Umbilical cord (tissue), 2 donors: ENCODE data around the gene PDE4D. TPM values are rescaled to one million over a fixed set of nuclear protein-coding genes. Genes with fewer than 3 reads are reported as not detected.
"Not testable (repeated sequence)": the region's sequence is repeated elsewhere in the genome, so short reads cannot be mapped to it uniquely, and the experiment has no call there.

Experiments used
- DNase-seq: peaks from one replicate; pipeline ENCODE4 v3.0.0-alpha.2; 2015; ENCODE audit warnings: low spot score
- total RNA-seq: library from RNA; depleted of rRNA; stranded (reverse); fragments of >200 nt; gene quantifications from one replicate; pipeline ENCODE4 v1.2.3, GENCODE V29; 2014; ENCODE audit warnings: low replicate concordance; ENCODE audit not compliant: insufficient read depth

PDE4D gene
- total RNA-seq, 1 donor from 2014 or later = 283 TPM

- no peak for DNase-seq
Measured at GRCh38 chr5:59479086-59479485, 414.4 kb downstream of the PDE4D start.

GRCh38 chr5:59474324-59474723, 419.2 kb downstream of the PDE4D start:
- DNase-seq = no peak

- DNase-seq = no peak
Measured at GRCh38 chr5:59473611-59474010, 419.9 kb downstream of the PDE4D start.

GRCh38 chr5:59471463-59471862, 422.1 kb downstream of the PDE4D start:
- DNase-seq = no peak

GRCh38 chr5:59467969-59468368, 425.6 kb downstream of the PDE4D start:
- no peak for DNase-seq

- DNase-seq = peak; percentile 59
Measured at GRCh38 chr5:59466271-59466670, 427.3 kb downstream of the PDE4D start.

GRCh38 chr5:59464969-59465368, 428.6 kb downstream of the PDE4D start:
- no peak for DNase-seq

- DNase-seq = not testable (repeated sequence)
Measured at GRCh38 chr5:59463618-59464166, 429.8 kb downstream of the PDE4D start.

GRCh38 chr5:59462956-59463355, 430.6 kb downstream of the PDE4D start:
- DNase-seq = no peak

GRCh38 chr5:59460368-59461153, 433.0 kb downstream of the PDE4D start:
- DNase-seq = no peak

- DNase-seq = no peak
Measured at GRCh38 chr5:59458966-59459729, 434.4 kb downstream of the PDE4D start.

GRCh38 chr5:59458321-59458720, 435.2 kb downstream of the PDE4D start:
- DNase-seq = no peak

GRCh38 chr5:59449905-59450644, 443.5 kb downstream of the PDE4D start:
- DNase-seq = no peak

GRCh38 chr5:59446356-59446755, 447.2 kb downstream of the PDE4D start:
- DNase-seq = no peak

GRCh38 chr5:59445741-59446140, 447.8 kb downstream of the PDE4D start:
- DNase-seq = no peak

GRCh38 chr5:59439303-59439702, 454.2 kb downstream of the PDE4D start:
- DNase-seq = no peak

- no peak for DNase-seq
Measured at GRCh38 chr5:59437176-59437575, 456.4 kb downstream of the PDE4D start.

GRCh38 chr5:59436364-59437148, 457.0 kb downstream of the PDE4D start:
- no peak for DNase-seq

- no peak for DNase-seq
Measured at GRCh38 chr5:59433174-59433573, 460.4 kb downstream of the PDE4D start.

GRCh38 chr5:59430066-59430685, 463.4 kb downstream of the PDE4D start:
- no peak for DNase-seq

- DNase-seq = no peak
Measured at GRCh38 chr5:59428391-59428790, 465.1 kb downstream of the PDE4D start.
